HG03342 (cell line): ENCODE data around the gene OXSR1.
A peak's percentile ranks its signal among the peaks of the same experiment; 100 is the strongest.
"Not testable (repeated sequence)": the region's sequence is repeated elsewhere in the genome, so short reads cannot be mapped to it uniquely, and the experiment has no call there.

Experiments used
- ATAC-seq: cut with Tn5 transposase; IDR thresholded peaks from one replicate; pipeline ENCODE4 v1.9.1; 2021; ENCODE audit warnings: mild to moderate bottlenecking, moderate library complexity; ENCODE audit not compliant: unreplicated experiment

Gene OXSR1

DNA sequence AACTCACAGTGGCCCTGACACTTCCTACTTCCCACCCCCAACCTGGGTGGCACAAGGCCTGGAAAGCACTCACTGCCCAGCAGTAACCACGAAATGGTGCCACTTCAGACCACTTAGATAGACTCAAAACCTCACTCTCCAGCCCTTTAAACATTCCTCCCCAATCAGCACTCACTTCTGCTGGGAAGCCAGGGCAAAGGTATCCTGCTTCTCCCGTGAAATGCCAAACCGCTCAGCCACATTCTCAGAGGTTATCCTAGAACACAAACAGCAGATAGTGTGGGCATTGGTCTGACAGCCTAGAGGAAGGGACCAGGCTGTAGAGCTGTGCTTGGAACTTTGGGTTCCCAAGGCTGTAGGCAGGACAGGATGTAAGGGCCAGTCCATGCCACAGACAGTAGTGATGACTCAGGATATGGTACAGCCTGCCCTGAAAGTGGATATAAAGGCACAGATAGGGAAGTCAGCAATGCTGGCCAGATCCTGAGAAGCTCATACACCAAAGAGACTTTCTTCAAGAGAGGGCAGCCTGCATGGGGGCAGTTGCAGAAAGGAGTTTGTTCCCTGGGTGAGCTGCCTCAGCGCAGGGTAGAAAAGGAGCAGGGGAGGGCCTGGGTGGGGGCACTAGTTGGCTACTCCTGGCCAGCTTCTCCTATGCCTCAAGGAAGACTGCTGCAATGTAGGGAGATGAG lies 37.6 kb upstream of the OXSR1 start:
- ATAC-seq, result no peak

DNA sequence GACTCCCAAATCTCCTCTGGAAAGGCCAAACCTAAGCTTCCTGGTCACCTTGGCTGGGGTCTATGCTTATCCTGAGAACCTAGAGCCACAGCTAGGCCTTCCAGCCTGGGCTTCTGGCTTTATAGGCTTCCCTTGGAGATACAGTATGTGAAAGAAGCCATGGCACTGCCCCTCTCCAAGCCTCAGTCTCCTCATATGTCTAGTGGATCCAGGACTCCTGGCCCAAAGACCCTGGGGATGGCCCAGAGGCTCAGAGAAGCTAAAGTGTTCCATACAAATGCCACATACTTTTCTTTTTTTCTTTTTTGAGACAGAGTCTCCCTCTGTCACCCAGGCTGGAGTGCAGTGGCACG lies 37.1 kb upstream of the OXSR1 start:
- ATAC-seq, result no peak

GRCh38 chr3:38129058-38129457 lies 36.3 kb upstream of the OXSR1 start:
- no peak for ATAC-seq

DNA sequence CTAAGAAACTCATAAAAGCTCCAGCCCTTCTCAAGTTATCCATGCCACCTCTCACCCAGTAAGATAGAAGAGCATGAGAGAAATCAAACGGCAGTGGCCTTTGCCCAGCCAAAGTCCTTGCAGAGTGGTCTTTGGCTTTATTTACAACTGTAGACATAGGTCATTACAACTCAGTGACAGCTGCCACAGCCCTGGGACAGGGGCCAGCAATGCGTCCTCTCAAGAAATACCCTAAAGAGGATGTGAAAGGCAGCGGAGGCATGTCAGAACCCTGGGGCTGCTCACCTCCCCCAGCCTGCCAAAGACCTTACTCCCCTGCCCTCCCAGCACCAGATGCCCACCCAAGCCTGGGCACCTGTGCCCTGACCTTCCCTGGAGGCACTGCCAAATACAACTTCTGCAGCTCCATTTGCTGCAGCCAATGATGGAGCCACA lies 34.7 kb upstream of the OXSR1 start:
- no peak for ATAC-seq

- no peak for ATAC-seq
Measured at GRCh38 chr3:38131621-38132369, 33.5 kb upstream of the OXSR1 start.

- no peak for ATAC-seq
Measured at GRCh38 chr3:38133209-38133556, 32.2 kb upstream of the OXSR1 start.

DNA sequence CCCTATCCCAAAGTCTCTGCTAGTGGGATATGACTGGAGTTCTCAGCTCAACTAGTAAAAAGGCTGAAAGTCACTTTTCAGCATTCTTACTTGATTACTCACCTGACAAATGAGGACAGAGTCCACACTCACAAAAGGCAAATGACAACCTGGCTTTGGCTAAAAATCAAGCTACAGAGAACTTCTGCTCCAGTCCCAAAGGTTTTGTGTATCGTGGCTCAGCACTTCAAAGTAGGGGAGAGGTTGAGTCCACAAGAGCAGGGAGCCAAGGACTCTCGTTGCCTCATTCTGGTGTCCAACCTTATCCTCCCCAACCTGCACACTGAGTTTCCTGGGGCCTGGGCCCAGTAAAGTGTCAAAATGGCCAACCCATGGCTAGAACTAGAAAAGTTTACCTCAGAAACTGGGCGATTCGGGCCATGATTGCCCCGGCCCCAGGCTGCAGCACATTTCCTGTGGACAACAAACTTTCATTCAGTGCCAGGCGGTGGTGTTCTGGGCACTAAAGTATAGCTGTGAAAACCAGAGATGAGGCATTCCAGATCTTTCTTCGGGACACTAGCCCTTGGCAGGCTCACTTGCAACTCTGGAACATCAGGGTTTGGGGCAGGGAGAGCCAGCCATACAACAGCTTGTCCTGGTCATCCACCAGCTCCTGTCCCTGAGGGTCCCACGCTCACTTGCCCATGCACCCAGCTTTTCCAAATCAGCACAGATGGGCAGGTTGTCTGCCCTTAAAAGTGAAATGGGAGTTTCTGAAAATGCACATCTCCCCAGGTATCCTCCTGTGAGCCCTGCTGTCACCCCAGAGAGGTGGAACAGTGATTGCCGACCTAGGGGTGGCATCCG lies 31.6 kb upstream of the OXSR1 start:
- no peak for ATAC-seq

DNA sequence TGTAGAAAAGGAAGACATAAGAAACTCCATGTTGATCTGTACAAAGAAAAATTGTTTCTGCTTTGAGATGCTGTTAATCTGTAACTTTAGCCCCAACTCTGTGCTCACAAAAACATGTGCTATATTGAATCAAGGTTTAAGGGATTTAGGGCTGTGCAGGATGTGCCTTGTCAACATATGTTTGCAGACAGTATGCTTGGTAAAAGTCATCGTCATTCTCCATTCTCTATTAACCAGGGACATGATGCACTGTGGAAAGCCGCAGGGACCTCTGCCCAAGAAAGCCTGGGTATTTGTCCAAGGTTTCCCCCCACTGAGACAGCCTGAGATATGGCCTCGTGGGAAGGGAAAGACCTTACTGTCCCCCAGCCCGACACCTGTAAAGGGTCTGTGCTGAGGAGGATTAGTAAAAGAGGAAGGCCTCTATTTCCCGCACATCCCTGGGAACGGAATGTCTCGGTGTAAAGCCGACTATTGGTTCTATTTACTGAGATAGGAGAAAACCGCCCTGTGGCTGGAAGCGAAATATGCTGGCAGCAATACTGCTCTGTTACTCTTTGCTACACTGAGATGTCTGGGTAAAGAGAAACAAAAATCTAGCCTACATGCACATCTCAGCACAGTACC lies 30.7 kb upstream of the OXSR1 start:
- ATAC-seq, result not testable (repeated sequence)

DNA sequence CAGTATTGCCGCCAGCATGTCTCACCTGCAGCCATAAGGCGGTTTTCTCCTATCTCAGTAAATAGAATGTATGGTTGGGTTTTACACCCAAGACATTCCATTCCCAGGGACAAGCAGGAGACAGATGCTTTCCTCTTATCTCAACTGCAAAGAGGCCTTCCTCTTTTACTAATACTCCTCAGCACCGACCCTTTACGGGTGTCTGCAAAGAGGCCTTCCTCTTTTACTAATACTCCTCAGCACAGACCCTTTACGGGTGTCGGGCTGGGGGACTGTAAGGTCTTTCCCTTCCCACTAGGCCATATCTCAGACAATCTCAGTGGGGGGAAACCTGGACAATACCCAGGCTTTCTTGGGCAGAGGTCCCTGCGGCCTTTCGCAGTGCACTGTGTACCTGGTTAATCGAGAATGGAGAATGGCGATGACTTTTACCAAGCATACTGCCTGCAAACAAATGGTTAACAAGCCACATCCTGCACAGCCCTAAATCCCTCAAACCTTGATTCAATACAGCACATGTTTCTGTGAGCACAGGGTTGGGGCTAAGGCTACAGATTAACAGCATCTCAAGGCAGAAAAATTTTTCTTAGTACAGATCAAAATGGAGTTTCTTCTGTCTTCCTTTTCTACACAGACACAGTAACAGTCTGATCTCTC lies 29.6 kb upstream of the OXSR1 start:
- ATAC-seq, result not testable (repeated sequence)

- ATAC-seq, result no peak
Measured at GRCh38 chr3:38136393-38136776, 29.0 kb upstream of the OXSR1 start.

- ATAC-seq, result peak; percentile 89
Measured at GRCh38 chr3:38136777-38137614, 28.3 kb upstream of the OXSR1 start, which contains the start of gene ACAA1. Gene ACAA1 (minus strand): TSS chr3:38137127. CDS start chr3:38137035, 92 bp downstream.

GRCh38 chr3:38137615-38138348 lies 27.6 kb upstream of the OXSR1 start:
- ATAC-seq, result no peak

GRCh38 chr3:38138349-38139190 lies 26.8 kb upstream of the OXSR1 start, which contains the start of gene MYD88:
Gene MYD88 (plus strand): TSS chr3:38138661. CDS start chr3:38138701, 40 bp downstream.
- ATAC-seq, result peak; percentile 44

GRCh38 chr3:38139191-38139590 lies 26.1 kb upstream of the OXSR1 start:
- no peak for ATAC-seq

- ATAC-seq, result no peak
Measured at GRCh38 chr3:38139652-38140051, 25.7 kb upstream of the OXSR1 start.

GRCh38 chr3:38140326-38141172 lies 24.8 kb upstream of the OXSR1 start:
- no peak for ATAC-seq
